A673 (cell line): ENCODE measurements around the gene CERS5. TPM values are rescaled to one million over a fixed set of nuclear protein-coding genes. Genes with fewer than 3 reads are reported as not detected.
A peak's percentile ranks its signal among the peaks of the same experiment; 100 is the strongest.

ENCODE experiments used
- BruUV-seq: library from RNA; stranded (reverse); fragments of 400-500 nt; replicated peaks from 2 replicates; lab custom pipeline; 2021; lab: Mats Ljungman, UMichigan
- CTCF ChIA-PET: fragments of 300-600 bp; sonication (Branson Sonifier 250); formaldehyde crosslinking; loops from one replicate; lab custom pipeline; 2022; ENCODE audit warnings: antibody characterized with exemption; lab: Charles Lee
- POLR2A ChIA-PET: fragments of 300-600 bp; sonication (Branson Sonifier 250); formaldehyde crosslinking; loops from one replicate; lab custom pipeline; 2022; ENCODE audit warnings: antibody characterized with exemption; ENCODE audit not compliant: low non-redundant PET; lab: Charles Lee
- DNase-seq: peaks from one replicate; pipeline ENCODE4 v3.0.0-alpha.2; 2015; ENCODE audit warnings: low spot score
- H3K27ac ChIP-seq: fragments of 200-600 bp; sonication (generic); 2 replicates; pipeline ENCODE4 v1.5.1; 2016; ENCODE audit warnings: mixed run types, low read depth, mild to moderate bottlenecking, mixed read lengths, antibody characterized with exemption, low read length; ENCODE audit not compliant: poor library complexity, severe bottlenecking
- H3K27me3 ChIP-seq: fragments of 200-600 bp; sonication (generic); replicated peaks from 2 replicates; pipeline ENCODE4 v1.6.1; 2017; ENCODE audit warnings: mixed run types, low read depth, mild to moderate bottlenecking, mixed read lengths, antibody characterized with exemption, low read length; ENCODE audit not compliant: insufficient read depth, poor library complexity
- H3K36me3 ChIP-seq: fragments of 200-600 bp; sonication (generic); 2 replicates; pipeline ENCODE4 v1.6.1; 2016; ENCODE audit warnings: mixed run types, mild to moderate bottlenecking, mixed read lengths, antibody characterized with exemption, low read length; ENCODE audit not compliant: insufficient read depth, poor library complexity, severe bottlenecking
- H3K4me1 ChIP-seq: fragments of 200-600 bp; sonication (generic); 2 replicates; pipeline ENCODE4 v1.6.1; 2017; ENCODE audit warnings: mixed run types, mild to moderate bottlenecking, mixed read lengths, antibody characterized with exemption, low read length; ENCODE audit not compliant: insufficient read depth, poor library complexity, severe bottlenecking
- H3K4me3 ChIP-seq: fragments of 200-600 bp; sonication (generic); 2 replicates; pipeline ENCODE4 v1.5.1; 2016; ENCODE audit warnings: low read depth, mixed run types, mild to moderate bottlenecking, mixed read lengths, low read length; ENCODE audit not compliant: poor library complexity, severe bottlenecking
- H3K9me3 ChIP-seq: fragments of 200-600 bp; sonication (generic); 2 replicates; pipeline ENCODE4 v1.6.1; 2016; ENCODE audit warnings: mixed run types, low read depth, mild to moderate bottlenecking, mixed read lengths, antibody characterized with exemption, low read length; ENCODE audit not compliant: poor library complexity, severe bottlenecking
- EZH2 ChIP-seq: fragments of 200-600 bp; sonication (generic); IDR thresholded peaks from 2 replicates; pipeline ENCODE4 v1.6.1; 2017; ENCODE audit warnings: borderline replicate concordance, low read depth, mild to moderate bottlenecking, mixed read lengths, antibody characterized with exemption, low read length; ENCODE audit not compliant: poor library complexity, severe bottlenecking
- intact Hi-C: fragments of 100-400 bp; cut with micrococcal nuclease; formaldehyde crosslinking; loops from one replicate; pipeline ENCODE4 v1.10.0; 2022; ENCODE audit not compliant: unreplicated experiment
- total RNA-seq: library from RNA; stranded (reverse); gene quantifications from 2 replicates; pipeline ENCODE4 v1.2.3, GENCODE V29; 2021
- TF ChIP-seq, protein P1 (sequence below): fragments of 300-800, 200-600 bp; sonication (generic); conservative IDR thresholded peaks from 2 replicates; pipeline ENCODE4 v1.5.1; 2017; ENCODE audit warnings: low read depth, mild to moderate bottlenecking, antibody characterized with exemption, low read length, moderate library complexity, mixed read lengths

CERS5 gene
- total RNA-seq, 1 experiment from 2014 or later, result 57.0 TPM

DNA sequence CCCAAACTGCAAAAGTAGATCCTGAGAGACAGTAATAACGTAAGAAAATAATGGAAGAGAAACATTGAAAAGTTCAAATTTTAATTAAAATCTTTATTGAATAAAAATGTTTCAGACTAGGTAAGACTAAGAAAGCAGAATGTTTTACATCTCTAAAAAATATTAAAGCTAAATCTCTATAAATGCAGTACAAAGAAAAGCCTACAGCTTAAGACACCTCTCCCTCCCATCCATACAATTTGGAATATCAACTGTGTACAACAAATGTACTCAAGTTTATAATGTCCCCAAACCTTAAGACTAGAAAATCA lies 8.5 kb upstream of the CERS5 start:
- H3K9me3 ChIP-seq, result no peaks in the 10 kb centered on the region
- TF ChIP-seq, protein P1, sequence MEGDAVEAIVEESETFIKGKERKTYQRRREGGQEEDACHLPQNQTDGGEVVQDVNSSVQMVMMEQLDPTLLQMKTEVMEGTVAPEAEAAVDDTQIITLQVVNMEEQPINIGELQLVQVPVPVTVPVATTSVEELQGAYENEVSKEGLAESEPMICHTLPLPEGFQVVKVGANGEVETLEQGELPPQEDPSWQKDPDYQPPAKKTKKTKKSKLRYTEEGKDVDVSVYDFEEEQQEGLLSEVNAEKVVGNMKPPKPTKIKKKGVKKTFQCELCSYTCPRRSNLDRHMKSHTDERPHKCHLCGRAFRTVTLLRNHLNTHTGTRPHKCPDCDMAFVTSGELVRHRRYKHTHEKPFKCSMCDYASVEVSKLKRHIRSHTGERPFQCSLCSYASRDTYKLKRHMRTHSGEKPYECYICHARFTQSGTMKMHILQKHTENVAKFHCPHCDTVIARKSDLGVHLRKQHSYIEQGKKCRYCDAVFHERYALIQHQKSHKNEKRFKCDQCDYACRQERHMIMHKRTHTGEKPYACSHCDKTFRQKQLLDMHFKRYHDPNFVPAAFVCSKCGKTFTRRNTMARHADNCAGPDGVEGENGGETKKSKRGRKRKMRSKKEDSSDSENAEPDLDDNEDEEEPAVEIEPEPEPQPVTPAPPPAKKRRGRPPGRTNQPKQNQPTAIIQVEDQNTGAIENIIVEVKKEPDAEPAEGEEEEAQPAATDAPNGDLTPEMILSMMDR, result no peak
- TF ChIP-seq EZH2, result no peak
- DNase-seq, result no peak
- BruUV-seq, result no TSS peak
- peaks cover 36% of the 10 kb centered on the region for H3K36me3 ChIP-seq
- no peak overlapping the region for H3K27ac ChIP-seq
- H3K4me1 ChIP-seq, result peaks cover 3% of the 10 kb centered on the region
- no peak overlapping the region for H3K4me3 ChIP-seq
- intact Hi-C loops, result loop anchor here (5.0 kb wide), 1 partner anchor 43 kb away; no protein-coding TSS in a partner anchor
- CTCF ChIA-PET, result interaction anchor here (0.6 to 1.1 kb wide), 4 partner anchors 66 to 209 kb away, joined by 3 read pairs; partner anchors contain the start of gene SMARCD1
- H3K27me3 ChIP-seq, result no peaks in the 10 kb centered on the region
- POLR2A ChIA-PET, result interaction anchor here (0.5 kb wide), 1 partner anchor 14 kb away, joined by 8 read pairs; no protein-coding TSS in a partner anchor

DNA sequence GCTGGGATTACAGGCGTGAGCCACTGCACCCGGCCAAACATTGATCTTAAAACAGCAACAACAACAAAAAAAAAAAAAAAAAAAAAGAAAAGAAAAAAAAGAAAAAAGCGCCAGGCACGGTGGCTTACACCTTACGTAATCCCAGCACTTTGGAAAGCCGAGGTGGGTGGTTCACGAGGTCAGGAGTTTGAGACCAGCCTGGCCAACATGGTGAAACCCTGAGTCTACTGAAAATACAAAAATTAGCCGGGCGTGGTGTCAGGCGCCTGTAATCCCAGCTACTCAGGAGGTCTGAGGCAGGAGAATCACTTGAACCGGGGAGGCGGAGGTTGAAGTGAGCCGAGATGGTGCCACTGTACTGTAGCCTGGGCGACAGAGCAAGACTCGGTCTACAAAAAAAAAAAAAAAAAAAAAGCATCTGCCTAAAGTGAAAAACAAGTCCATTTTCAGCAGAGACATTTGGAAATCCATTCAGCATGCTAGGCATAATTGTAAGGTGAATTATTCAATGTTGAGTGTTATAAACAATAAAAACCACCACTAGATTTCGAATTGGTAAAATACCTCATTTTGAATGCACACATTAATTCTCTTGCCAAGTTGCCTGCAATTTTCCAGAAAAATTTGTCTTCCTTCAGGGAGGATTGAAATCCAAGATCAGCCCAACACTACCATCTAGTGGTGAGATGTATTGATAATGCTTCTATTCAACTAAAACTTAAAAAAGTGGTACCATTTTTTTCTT lies 8.0 kb upstream of the CERS5 start:
- H3K27ac ChIP-seq, result no peak overlapping the region
- peaks cover 3% of the 10 kb centered on the region for H3K4me1 ChIP-seq
- H3K27me3 ChIP-seq, result no peaks in the 10 kb centered on the region
- H3K36me3 ChIP-seq, result peaks cover 30% of the 10 kb centered on the region
- no peaks in the 10 kb centered on the region for H3K9me3 ChIP-seq
- intact Hi-C loops, result loop anchor here (5.0 kb wide), 1 partner anchor 43 kb away; no protein-coding TSS in a partner anchor
- BruUV-seq, result no TSS peak
- ChIA-PET POLR2A (interaction anchor here (0.6 kb wide), 1 partner anchor 37 kb away, joined by 3 read pairs; no protein-coding TSS in a partner anchor), CTCF (interaction anchor here (1.0 to 1.1 kb wide), 2 partner anchors 65 to 208 kb away, joined by 3 read pairs; no protein-coding TSS in a partner anchor)
- TF ChIP-seq, protein P1, result peak; percentile 73
- TF ChIP-seq EZH2, result no peak
- no peak overlapping the region for H3K4me3 ChIP-seq
- peak; percentile 86 for DNase-seq

DNA sequence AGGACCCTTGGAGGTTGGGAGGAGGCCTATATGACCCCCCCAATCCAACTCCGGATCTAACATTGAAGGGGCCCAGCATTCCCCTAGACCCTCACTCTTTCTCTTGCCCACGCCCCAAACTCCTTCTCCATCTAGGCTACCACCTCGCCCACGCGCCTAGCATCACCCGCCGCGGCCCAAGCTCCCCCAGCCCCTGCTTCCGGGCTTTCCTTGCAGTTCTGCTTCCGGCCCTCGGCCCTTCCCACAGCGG lies 445 bp downstream of the CERS5 start:
- H3K4me3 ChIP-seq, result peak overlapping the region; percentile 70
- H3K4me1 ChIP-seq, result no peaks in the 10 kb centered on the region
- BruUV-seq, result no TSS peak
- peaks cover 3% of the 10 kb centered on the region for H3K9me3 ChIP-seq
- ChIA-PET CTCF (interaction anchor here (1.4 to 1.9 kb wide), 3 partner anchors 55 to 598 kb away, joined by 3 to 8 read pairs (median 5); partner anchors contain the start of gene COX14), POLR2A (interaction anchor here (1.1 kb wide), 1 partner anchor 10 kb away, joined by 4 read pairs; no protein-coding TSS in a partner anchor)
- intact Hi-C loops, result loop anchor here (2.0 kb wide), 2 partner anchors 56 to 82 kb away; partner anchors contain the start of gene SMARCD1
- H3K27ac ChIP-seq, result peak overlapping the region; percentile 91
- TF ChIP-seq, protein P1, result no peak
- no peak for TF ChIP-seq EZH2
- H3K27me3 ChIP-seq, result no peaks in the 10 kb centered on the region
- DNase-seq, result no peak
- H3K36me3 ChIP-seq, result no peaks in the 10 kb centered on the region
